SK-N-SH (cell line): Measurements from ENCODE around the gene SLC38A3. TPM values are rescaled to one million over a fixed set of nuclear protein-coding genes. Genes with fewer than 3 reads are reported as not detected.

Source experiments
- CTCF ChIA-PET: fragments of 300-600, 350-600 bp; formaldehyde crosslinking; extraction: SDS; loops from one replicate; lab custom pipeline; 2021; lab: Yijun Ruan, JAX
- POLR2A ChIA-PET: fragments of 350-600 bp; sonication (Branson Sonifier 250); formaldehyde crosslinking; extraction: SDS; loops from one replicate; lab custom pipeline; 2020; ENCODE audit warnings: antibody characterized with exemption, inconsistent platforms; lab: Yijun Ruan, JAX
- DNase-seq: peaks from one replicate; pipeline ENCODE4 v3.0.0; 2012
- H2AFZ ChIP-seq: fragments of 200-600 bp; sonication (generic); 2 replicates; pipeline ENCODE4 v1.8.1; 2016; ENCODE audit warnings: antibody characterized with exemption, mild to moderate bottlenecking, low read depth
- H3F3A ChIP-seq: fragments of 200-600 bp; sonication (generic); replicated peaks from 2 replicates; pipeline ENCODE3; 2016; ENCODE audit warnings: antibody characterized with exemption, mild to moderate bottlenecking; ENCODE audit not compliant: insufficient read depth
- H3K27ac ChIP-seq, 2 experiments: fragments of 200-500 bp in 1 of 2; fragments of 200-600 bp in 1 of 2; sonication (Bioruptor generic) in 1 of 2; sonication (generic), shearing (Covaris generic) in 1 of 2; 2 replicates each; pipeline versions ENCODE4 v1.5.1 to v1.6.1; 2014 to 2016; ENCODE audit warnings: low read depth in 2 of 2, inconsistent platforms in 1 of 2, low read length in 1 of 2, mild to moderate bottlenecking in 1 of 2, mixed read lengths in 1 of 2
- H3K27me3 ChIP-seq: fragments of 200-600 bp; sonication (generic), shearing (Covaris generic); 2 replicates; pipeline ENCODE4 v1.6.1; 2016; ENCODE audit warnings: mixed run types; ENCODE audit not compliant: insufficient read depth
- H3K36me3 ChIP-seq, 2 experiments: fragments of 200-500 bp in 1 of 2; fragments of 200-600 bp in 1 of 2; sonication (Bioruptor generic) in 1 of 2; sonication (generic) in 1 of 2; replicated peaks in 1 of 2; 2 replicates each; pipeline versions ENCODE3 to v1.5.1; 2014 to 2016; ENCODE audit warnings: low read length in 1 of 2, mild to moderate bottlenecking in 1 of 2; ENCODE audit not compliant: insufficient read depth in 2 of 2, control insufficient read depth in 1 of 2
- H3K4me1 ChIP-seq, 2 experiments: fragments of 200-500 bp in 1 of 2; fragments of 200-600 bp in 1 of 2; sonication (Bioruptor generic) in 1 of 2; sonication (generic), shearing (Covaris generic) in 1 of 2; 2 replicates each; pipeline versions ENCODE4 v1.5.1 to v1.6.1; 2014 to 2016; ENCODE audit warnings: low read depth in 1 of 2, low read length in 1 of 2, mixed run types in 1 of 2; ENCODE audit not compliant: insufficient read depth in 2 of 2, control insufficient read depth in 1 of 2
- H3K4me2 ChIP-seq: fragments of 200-600 bp; sonication (generic), shearing (Covaris generic); 2 replicates; pipeline ENCODE4 v1.6.1; 2017; ENCODE audit warnings: mixed run types
- H3K4me3 ChIP-seq, 2 experiments: fragments of 200-500 bp in 1 of 2; fragments of 200-600 bp in 1 of 2; sonication (Bioruptor generic) in 1 of 2; sonication (generic), shearing (Covaris generic) in 1 of 2; 2 replicates each; pipeline versions ENCODE4 v1.5.1 to v1.8.1; 2014 to 2016; ENCODE audit warnings: low read depth in 2 of 2, inconsistent platforms in 1 of 2, low read length in 1 of 2, mild to moderate bottlenecking in 1 of 2, mixed read lengths in 1 of 2, moderate library complexity in 1 of 2
- H3K79me2 ChIP-seq: fragments of 200-600 bp; sonication (generic); 2 replicates; pipeline ENCODE4 v1.8.1; 2017; ENCODE audit warnings: mild to moderate bottlenecking; ENCODE audit not compliant: insufficient read depth
- H3K9ac ChIP-seq: fragments of 200-600 bp; sonication (generic); 2 replicates; pipeline ENCODE4 v1.6.1; 2017; ENCODE audit warnings: mixed run types
- H3K9me2 ChIP-seq: fragments of 200-600 bp; sonication (generic); 2 replicates; pipeline ENCODE4 v1.6.1; 2017; ENCODE audit warnings: mixed run types
- H3K9me3 ChIP-seq: fragments of 200-600 bp; sonication (generic); 2 replicates; pipeline ENCODE4 v1.6.1; 2017; ENCODE audit warnings: mixed run types, mild to moderate bottlenecking, moderate library complexity
- H4K20me1 ChIP-seq: fragments of 200-600 bp; sonication (generic); 2 replicates; pipeline ENCODE4 v1.6.1; 2017; ENCODE audit warnings: mild to moderate bottlenecking, mixed run types; ENCODE audit not compliant: insufficient read depth
- CTCF ChIP-seq: fragments of 200-600 bp; sonication (generic); IDR thresholded peaks from 2 replicates; pipeline ENCODE4 v1.6.1; 2017; ENCODE audit warnings: antibody characterized with exemption, mild to moderate bottlenecking, moderate library complexity
- EP300 ChIP-seq, 2 experiments: IDR thresholded peaks; 2 replicates each; pipeline versions ENCODE4 v1.4.0 to v1.6.1; 2012; ENCODE audit warnings: borderline replicate concordance in 1 of 2, low read depth in 1 of 2, low read length in 1 of 2
- FOXM1 ChIP-seq: IDR thresholded peaks from 2 replicates; pipeline ENCODE4 v1.4.0; 2012; ENCODE audit warnings: low read depth, mild to moderate bottlenecking
- MAX ChIP-seq: IDR thresholded peaks from 2 replicates; pipeline ENCODE4 v1.4.0; 2012; ENCODE audit warnings: low read depth
- MEF2A ChIP-seq: IDR thresholded peaks from 2 replicates; pipeline ENCODE4 v1.4.0; 2012; ENCODE audit warnings: low read depth, borderline replicate concordance
- NRF1 ChIP-seq: IDR thresholded peaks from 2 replicates; pipeline ENCODE4 v1.6.1; 2012; ENCODE audit warnings: low read depth, mild to moderate bottlenecking, low read length
- RAD21 ChIP-seq: IDR thresholded peaks from 2 replicates; pipeline ENCODE4 v1.6.1; 2012; ENCODE audit warnings: mild to moderate bottlenecking, low read length
- REST ChIP-seq: IDR thresholded peaks from 2 replicates; pipeline ENCODE4 v1.6.1; 2012; ENCODE audit warnings: mild to moderate bottlenecking, low read depth, low read length, moderate library complexity
- SMC3 ChIP-seq: IDR thresholded peaks from 2 replicates; pipeline ENCODE4 v1.6.1; 2012; ENCODE audit warnings: low read depth, low read length, improper control_type of control experiment
- TCF12 ChIP-seq: IDR thresholded peaks from 2 replicates; pipeline ENCODE4 v1.4.0; 2012
- TEAD4 ChIP-seq: IDR thresholded peaks from 2 replicates; pipeline ENCODE4 v1.4.0; 2012; ENCODE audit warnings: mild to moderate bottlenecking, borderline replicate concordance; ENCODE audit not compliant: insufficient read depth
- ZBTB33 ChIP-seq: IDR thresholded peaks from 2 replicates; pipeline ENCODE4 v1.4.0; 2012; ENCODE audit warnings: low read depth, borderline replicate concordance
- WGBS: methylation state at CpG from one replicate; pipeline ENCODE4 v1.1.6; 2017; ENCODE audit warnings: low lambda C conversion rate; 5-methylcytosine and 5-hydroxymethylcytosine counted together
- polyA plus RNA-seq, 3 experiments: library from polyadenylated mRNA; depleted of rRNA; stranded (reverse); fragments of >200 nt; gene quantifications; 2 replicates each; pipeline ENCODE4 v1.2.3, GENCODE V29; 2012

The SLC38A3 gene
- polyA plus RNA-seq, 1 of the 3 experiments (the other 2 are of a cell fraction), result 0.84 TPM

- TF ChIP-seq ZBTB33, result no peak
- peak; percentile 88 for TF ChIP-seq SMC3
- TF ChIP-seq CTCF, result peak; percentile 90
- no peak for TF ChIP-seq NRF1
- TF ChIP-seq FOXM1, result no peak
- TF ChIP-seq EP300 (IDR thresholded peaks at IDR 0.05; ENCODE audit: borderline replicate concordance in 1 of 2, low read depth in 1 of 2, low read length in 1 of 2), result no peak
- TF ChIP-seq RAD21, result peak; percentile 89
- no peak for TF ChIP-seq TEAD4
- TF ChIP-seq, all 33 proteins: peak for 3
Observed at GRCh38 chr3:50192689-50193141, 12.4 kb upstream of the SLC38A3 start (continued).

GRCh38 chr3:50193286-50193685 lies 11.8 kb upstream of the SLC38A3 start:
- Histone ChIP-seq H3K4me3 (no peak overlapping the region), H2AFZ (no peak overlapping the region)

More at GRCh38 chr3:50193286-50193685, 11.8 kb upstream of the SLC38A3 start:
- no peaks in the 10 kb centered on the region for H3K9me2 ChIP-seq
- POLR2A ChIA-PET, result interaction anchor here (1.7 to 1.9 kb wide), 2 partner anchors 33 to 73 kb away, joined by 4 to 14 read pairs; no protein-coding TSS in a partner anchor
- H3K9ac ChIP-seq, result no peak overlapping the region
- peaks cover 35% of the 10 kb centered on the region for H3K27me3 ChIP-seq
- H3K4me2 ChIP-seq, result no peak overlapping the region
- H3K4me1 ChIP-seq, result peaks cover 0 to 19% of the 10 kb centered on the region in 2 experiments; a peak in 1 of 4 replicates
- no peaks in the 10 kb centered on the region for H4K20me1 ChIP-seq
- 40% methylated on average over 2 of the region's 36 CpGs for WGBS
- TF ChIP-seq SMC3, result no peak
- TF ChIP-seq REST, result no peak
- 0 out of 2 replicates have a peak, but pooled peaks have one; percentile 43 for TF ChIP-seq MAX
- no peak for TF ChIP-seq TCF12
- TF ChIP-seq MEF2A, result no peak
- H3K27ac ChIP-seq, result no peak overlapping the region
- no peaks in the 10 kb centered on the region for H3K36me3 ChIP-seq
- CTCF ChIA-PET, result interaction anchor here (1.1 to 23.1 kb wide), 18 partner anchors 7 to 105 kb away, joined by 3 to 1375 read pairs (median 10); partner anchors contain the start of genes GNAI2, IFRD2, LSMEM2 and SEMA3B
- H3K9me3 ChIP-seq, result no peaks in the 10 kb centered on the region
- H3K79me2 ChIP-seq, result no peaks in the 10 kb centered on the region
- H3F3A ChIP-seq, result peaks cover 4% of the 10 kb centered on the region
- no peak for DNase-seq
